ENCODE data around the gene UBR3.
"Not testable (repeated sequence)": the region's sequence is repeated elsewhere in the genome, so short reads cannot be mapped to it uniquely, and the experiment has no call there.

The UBR3 gene

DNA sequence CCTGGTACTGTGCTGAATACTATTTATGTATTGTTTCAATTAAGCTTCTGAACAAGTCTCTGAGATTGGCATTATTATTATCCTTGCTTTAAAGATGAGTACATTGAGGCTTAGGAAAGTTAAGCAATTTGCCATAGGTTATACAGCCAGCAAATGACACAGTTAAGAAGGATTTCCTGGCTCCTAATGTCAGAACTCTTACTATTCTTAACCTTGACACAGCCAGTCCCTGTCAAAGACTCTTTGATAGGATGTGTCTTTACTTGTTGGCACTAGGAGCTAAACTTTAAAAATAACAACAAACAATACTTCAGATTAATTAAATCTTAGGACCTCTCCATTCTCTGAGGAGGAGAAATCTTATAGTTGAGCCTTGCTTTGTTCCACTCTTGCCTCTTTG lies 70.6 kb downstream of the UBR3 start:
- H3K27ac ChIP-seq (ENCODE audit: extremely low read depth, low read depth, low read length): no peak overlapping the region
- TF ChIP-seq ZNF510 (tag by site-specific recombination; IDR thresholded peaks at IDR 0.05; ENCODE audit: insufficient replicate concordance) (no peak), YY1 (tag by site-specific recombination; IDR thresholded peaks at IDR 0.05) (no peak), ZNF548 (tag by site-specific recombination; IDR thresholded peaks at IDR 0.05) (no peak), MYNN (tag by site-specific recombination; IDR thresholded peaks at IDR 0.05; ENCODE audit: borderline replicate concordance) (no peak)
- TF ChIP-seq, protein P1, sequence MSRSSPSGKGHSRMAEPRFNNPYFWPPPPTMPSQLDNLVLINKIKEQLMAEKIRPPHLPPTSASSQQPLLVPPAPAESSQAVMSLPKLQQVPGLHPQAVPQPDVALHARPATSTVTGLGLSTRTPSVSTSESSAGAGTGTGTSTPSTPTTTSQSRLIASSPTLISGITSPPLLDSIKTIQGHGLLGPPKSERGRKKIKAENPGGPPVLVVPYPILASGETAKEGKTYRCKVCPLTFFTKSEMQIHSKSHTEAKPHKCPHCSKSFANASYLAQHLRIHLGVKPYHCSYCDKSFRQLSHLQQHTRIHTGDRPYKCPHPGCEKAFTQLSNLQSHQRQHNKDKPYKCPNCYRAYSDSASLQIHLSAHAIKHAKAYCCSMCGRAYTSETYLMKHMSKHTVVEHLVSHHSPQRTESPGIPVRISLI (tag by site-specific recombination; IDR thresholded peaks at IDR 0.05): no peak
- TF ChIP-seq, protein P2, sequence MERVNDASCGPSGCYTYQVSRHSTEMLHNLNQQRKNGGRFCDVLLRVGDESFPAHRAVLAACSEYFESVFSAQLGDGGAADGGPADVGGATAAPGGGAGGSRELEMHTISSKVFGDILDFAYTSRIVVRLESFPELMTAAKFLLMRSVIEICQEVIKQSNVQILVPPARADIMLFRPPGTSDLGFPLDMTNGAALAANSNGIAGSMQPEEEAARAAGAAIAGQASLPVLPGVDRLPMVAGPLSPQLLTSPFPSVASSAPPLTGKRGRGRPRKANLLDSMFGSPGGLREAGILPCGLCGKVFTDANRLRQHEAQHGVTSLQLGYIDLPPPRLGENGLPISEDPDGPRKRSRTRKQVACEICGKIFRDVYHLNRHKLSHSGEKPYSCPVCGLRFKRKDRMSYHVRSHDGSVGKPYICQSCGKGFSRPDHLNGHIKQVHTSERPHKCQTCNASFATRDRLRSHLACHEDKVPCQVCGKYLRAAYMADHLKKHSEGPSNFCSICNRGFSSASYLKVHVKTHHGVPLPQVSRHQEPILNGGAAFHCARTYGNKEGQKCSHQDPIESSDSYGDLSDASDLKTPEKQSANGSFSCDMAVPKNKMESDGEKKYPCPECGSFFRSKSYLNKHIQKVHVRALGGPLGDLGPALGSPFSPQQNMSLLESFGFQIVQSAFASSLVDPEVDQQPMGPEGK (tag by site-specific recombination; IDR thresholded peaks at IDR 0.05): no peak
- H3K4me1 ChIP-seq (ENCODE audit: control insufficient read depth, insufficient read depth, low read length): no peaks in the 10 kb centered on the region
- peaks cover 0 to 37% of the 10 kb centered on the region in 2 experiments; a peak in 1 of 3 replicates for H3K36me3 ChIP-seq (ENCODE audit: control insufficient read depth in 2 of 2, insufficient read depth in 1 of 2, low read length in 2 of 2)
- no peaks in the 10 kb centered on the region for H3K9me3 ChIP-seq (ENCODE audit: control insufficient read depth, insufficient read depth, low read depth, low read length)
- ChIA-PET CTCF (interaction anchor here (0.6 to 2.3 kb wide), 3 partner anchors 9 to 31 kb away, joined by 3 to 8 read pairs (median 5); no protein-coding TSS in a partner anchor), POLR2A (no interaction called here)
- no peak overlapping the region for H3K4me3 ChIP-seq (ENCODE audit: low read depth, low read length)

DNA sequence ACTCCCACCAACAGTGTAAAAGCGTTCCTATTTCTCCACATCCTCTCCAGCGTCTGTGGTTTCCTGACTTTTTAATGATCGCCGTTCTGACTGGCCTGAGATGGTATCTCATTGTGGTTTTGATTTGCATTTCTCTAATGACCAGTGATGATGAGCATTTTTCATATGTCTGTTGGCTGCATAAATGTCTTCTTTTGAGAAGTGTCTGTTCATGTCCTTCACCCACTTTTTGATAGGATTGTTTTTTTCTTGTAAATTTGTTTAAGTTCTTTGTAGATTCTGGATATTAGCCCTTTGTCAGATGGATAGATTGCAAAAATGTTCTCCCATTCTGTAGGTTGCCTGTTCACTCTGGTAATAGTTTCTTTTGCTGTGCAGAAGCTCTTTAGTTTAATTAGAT lies 72.8 kb downstream of the UBR3 start:
- H3K27ac ChIP-seq (ENCODE audit: extremely low read depth, low read depth, low read length); H3K9me3 ChIP-seq (ENCODE audit: control insufficient read depth, insufficient read depth, low read depth, low read length); POLR2A ChIA-PET; H3K4me1 ChIP-seq (ENCODE audit: control insufficient read depth, insufficient read depth, low read length); H3K4me3 ChIP-seq (ENCODE audit: low read depth, low read length): not testable (repeated sequence)
- H3K36me3 ChIP-seq (ENCODE audit: control insufficient read depth in 2 of 2, insufficient read depth in 1 of 2, low read length in 2 of 2): peaks cover 0 to 34% of the 10 kb centered on the region in 2 experiments; a peak in 1 of 3 replicates
- CTCF ChIA-PET: interaction anchor here (0.6 kb wide), 1 partner anchor 417 kb away, joined by 3 read pairs; no protein-coding TSS in a partner anchor

GRCh38 chr2:169900686-169901085 lies 73.4 kb downstream of the UBR3 start:
- Histone ChIP-seq H3K36me3 (ENCODE audit: control insufficient read depth in 2 of 2, insufficient read depth in 1 of 2, low read length in 2 of 2) (peaks cover 4 to 32% of the 10 kb centered on the region in 2 experiments; a peak in 2 of 3 replicates), H3K4me1 (ENCODE audit: control insufficient read depth, insufficient read depth, low read length) (no peaks in the 10 kb centered on the region), H3K27ac (ENCODE audit: extremely low read depth, low read depth, low read length) (no peak overlapping the region), H3K4me3 (ENCODE audit: low read depth, low read length) (no peak overlapping the region), H3K9me3 (ENCODE audit: control insufficient read depth, insufficient read depth, low read depth, low read length) (no peaks in the 10 kb centered on the region)
- ChIA-PET CTCF (interaction anchor here (0.6 kb wide), 1 partner anchor 416 kb away, joined by 3 read pairs; no protein-coding TSS in a partner anchor), POLR2A (no interaction called here)
- TF ChIP-seq PRDM2 (tag by site-specific recombination; IDR thresholded peaks at IDR 0.05; ENCODE audit: borderline replicate concordance) (no peak), EGR2 (tag by site-specific recombination; IDR thresholded peaks at IDR 0.05; ENCODE audit: low read depth) (no peak), ZBTB21 (tag by site-specific recombination; IDR thresholded peaks at IDR 0.05) (no peak), TRIM28 (IDR thresholded peaks at IDR 0.05; ENCODE audit: borderline replicate concordance, low read length) (no peak), ZBTB48 (tag by site-specific recombination; IDR thresholded peaks at IDR 0.05) (no peak), ZNF639 (tag by site-specific recombination; IDR thresholded peaks at IDR 0.05) (no peak)
- TF ChIP-seq, protein P3, sequence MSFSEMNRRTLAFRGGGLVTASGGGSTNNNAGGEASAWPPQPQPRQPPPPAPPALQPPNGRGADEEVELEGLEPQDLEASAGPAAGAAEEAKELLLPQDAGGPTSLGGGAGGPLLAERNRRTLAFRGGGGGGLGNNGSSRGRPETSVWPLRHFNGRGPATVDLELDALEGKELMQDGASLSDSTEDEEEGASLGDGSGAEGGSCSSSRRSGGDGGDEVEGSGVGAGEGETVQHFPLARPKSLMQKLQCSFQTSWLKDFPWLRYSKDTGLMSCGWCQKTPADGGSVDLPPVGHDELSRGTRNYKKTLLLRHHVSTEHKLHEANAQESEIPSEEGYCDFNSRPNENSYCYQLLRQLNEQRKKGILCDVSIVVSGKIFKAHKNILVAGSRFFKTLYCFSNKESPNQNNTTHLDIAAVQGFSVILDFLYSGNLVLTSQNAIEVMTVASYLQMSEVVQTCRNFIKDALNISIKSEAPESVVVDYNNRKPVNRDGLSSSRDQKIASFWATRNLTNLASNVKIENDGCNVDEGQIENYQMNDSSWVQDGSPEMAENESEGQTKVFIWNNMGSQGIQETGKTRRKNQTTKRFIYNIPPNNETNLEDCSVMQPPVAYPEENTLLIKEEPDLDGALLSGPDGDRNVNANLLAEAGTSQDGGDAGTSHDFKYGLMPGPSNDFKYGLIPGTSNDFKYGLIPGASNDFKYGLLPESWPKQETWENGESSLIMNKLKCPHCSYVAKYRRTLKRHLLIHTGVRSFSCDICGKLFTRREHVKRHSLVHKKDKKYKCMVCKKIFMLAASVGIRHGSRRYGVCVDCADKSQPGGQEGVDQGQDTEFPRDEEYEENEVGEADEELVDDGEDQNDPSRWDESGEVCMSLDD (tag by site-specific recombination; IDR thresholded peaks at IDR 0.05): no peak
- TF ChIP-seq, protein P4, sequence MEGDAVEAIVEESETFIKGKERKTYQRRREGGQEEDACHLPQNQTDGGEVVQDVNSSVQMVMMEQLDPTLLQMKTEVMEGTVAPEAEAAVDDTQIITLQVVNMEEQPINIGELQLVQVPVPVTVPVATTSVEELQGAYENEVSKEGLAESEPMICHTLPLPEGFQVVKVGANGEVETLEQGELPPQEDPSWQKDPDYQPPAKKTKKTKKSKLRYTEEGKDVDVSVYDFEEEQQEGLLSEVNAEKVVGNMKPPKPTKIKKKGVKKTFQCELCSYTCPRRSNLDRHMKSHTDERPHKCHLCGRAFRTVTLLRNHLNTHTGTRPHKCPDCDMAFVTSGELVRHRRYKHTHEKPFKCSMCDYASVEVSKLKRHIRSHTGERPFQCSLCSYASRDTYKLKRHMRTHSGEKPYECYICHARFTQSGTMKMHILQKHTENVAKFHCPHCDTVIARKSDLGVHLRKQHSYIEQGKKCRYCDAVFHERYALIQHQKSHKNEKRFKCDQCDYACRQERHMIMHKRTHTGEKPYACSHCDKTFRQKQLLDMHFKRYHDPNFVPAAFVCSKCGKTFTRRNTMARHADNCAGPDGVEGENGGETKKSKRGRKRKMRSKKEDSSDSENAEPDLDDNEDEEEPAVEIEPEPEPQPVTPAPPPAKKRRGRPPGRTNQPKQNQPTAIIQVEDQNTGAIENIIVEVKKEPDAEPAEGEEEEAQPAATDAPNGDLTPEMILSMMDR (tag by site-specific recombination; IDR thresholded peaks at IDR 0.05): no peak
